HG02642 (cell line): ENCODE data around the gene DGCR8.

ENCODE experiments used
- ATAC-seq: cut with Tn5 transposase; IDR thresholded peaks from one replicate; pipeline ENCODE4 v1.9.1; 2021; ENCODE audit warnings: mild to moderate bottlenecking; ENCODE audit not compliant: unreplicated experiment, poor library complexity

Gene DGCR8

DNA sequence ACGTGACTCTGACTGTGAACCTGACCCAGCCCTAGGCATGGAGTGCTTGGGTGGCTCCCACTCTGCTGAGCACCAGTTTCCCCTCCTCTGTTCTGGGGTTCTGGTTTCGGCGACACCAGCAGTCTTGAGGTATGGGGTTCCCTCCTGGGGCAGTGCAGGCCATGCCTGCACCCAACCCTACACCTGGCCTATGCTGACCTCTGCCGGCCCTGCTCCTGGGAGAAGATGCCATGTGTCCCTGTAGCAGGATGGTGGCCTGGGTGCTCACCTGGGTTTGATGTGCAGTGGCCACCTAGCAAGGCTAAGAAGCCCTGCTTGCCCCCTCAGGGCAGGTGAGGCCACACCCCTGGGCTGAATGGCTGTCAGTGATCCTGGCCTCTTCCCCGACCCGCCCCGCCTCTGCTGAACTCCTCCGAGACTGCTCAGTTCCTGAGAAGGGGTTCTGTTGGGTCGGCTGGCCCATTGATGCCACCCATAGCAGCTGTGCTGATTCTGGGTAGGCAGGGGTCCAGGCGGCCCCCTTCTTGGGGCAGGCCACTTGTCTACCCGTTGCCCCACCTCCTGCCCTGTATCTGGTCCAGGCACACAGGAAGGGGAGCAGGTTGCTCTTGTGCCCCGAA, 54.0 kb downstream of the DGCR8 start:
- ATAC-seq: no peak

GRCh38 chr22:20135265-20135664, 55.2 kb downstream of the DGCR8 start:
- no peak for ATAC-seq

GRCh38 chr22:20135806-20136602, 56.0 kb downstream of the DGCR8 start:
- no peak for ATAC-seq

DNA sequence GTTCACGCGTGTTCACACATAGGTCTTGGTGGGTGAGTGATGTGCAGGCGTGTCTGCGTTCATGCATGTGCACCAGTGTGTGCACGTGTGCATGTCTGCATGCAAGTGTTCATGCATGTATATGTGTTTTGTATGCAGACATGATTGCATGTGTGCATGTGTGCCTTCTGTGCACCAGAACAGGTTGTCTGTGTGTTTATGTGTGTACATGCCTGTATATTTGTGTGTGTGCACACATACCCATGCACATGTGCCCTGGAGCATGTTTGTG, 56.5 kb downstream of the DGCR8 start:
- no peak for ATAC-seq

DNA sequence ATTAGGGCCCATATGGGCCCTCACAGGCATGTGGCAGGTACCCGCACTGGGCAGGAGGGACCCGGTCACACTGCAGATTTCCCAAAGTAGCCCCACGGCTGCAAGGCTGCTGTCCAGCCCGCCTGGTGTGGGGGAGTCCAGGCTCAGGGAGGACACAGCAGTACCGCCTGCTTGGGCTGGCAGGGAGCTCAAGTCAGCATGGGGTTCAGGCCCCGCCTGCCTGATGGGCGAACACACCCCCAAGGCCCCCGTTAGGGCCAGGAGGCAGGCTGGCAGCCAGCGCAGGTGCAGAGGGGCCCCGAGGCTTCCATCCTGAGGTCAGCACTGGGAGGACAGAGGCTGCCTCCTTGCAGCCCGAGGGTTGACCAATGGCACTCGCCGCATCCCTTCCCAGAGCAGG, 57.1 kb downstream of the DGCR8 start:
- no peak for ATAC-seq

DNA sequence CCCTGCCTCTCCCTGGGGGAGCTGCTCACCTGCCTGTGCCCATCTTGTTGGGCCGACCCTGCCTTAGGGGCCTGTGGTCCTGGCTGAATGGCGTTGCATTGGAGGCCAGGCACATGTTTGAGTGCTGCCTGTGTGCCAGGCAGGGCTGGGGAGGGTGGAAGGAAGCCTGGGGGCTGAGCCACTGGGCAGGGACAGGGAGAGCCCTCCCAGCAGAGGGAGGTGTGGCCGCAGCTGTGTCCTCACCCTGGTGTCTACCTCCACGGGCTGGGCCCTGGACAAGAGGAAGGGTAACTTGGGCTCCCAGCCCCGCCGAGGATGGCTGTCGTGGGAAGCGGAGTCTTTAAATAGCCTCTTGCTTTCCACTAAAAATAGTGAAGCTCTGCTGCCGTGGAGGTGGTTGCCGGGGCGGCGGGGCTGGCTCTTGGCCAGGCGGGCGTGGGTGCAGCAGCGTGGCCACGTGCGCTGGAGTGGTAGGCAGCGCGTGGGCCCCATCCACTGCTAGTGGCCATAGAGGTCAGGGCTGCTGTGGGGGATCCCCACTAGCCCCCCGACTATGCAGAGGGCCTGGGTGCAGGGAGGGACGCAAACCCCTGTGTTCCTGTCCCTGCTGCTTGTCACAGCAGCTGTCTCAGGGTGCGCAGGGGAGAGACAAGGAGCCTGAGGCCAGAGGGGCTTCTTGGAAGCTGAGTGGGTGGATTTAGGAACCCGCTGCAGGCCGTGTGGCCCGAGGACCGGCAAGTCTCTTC, 57.8 kb downstream of the DGCR8 start:
- ATAC-seq: no peak

DNA sequence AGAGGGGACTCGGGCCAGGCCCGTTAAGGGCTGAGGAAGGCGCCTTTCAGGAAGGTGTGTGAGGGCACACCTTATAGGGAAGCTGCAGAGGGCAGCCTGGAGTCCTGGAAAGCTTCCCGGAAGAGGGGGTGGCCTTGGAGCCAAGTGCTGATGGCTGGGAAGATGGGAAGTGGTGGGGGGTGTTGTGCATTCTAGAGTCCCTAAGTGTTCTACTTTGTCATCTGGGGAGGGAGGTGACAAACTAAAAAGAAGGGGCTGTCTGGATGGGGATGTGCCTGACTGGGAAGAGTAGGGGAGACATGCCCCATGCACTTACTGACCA, 58.3 kb downstream of the DGCR8 start:
- ATAC-seq: no peak

- no peak for ATAC-seq
These were observed 58.8 kb downstream of the DGCR8 start for GRCh38 chr22:20138868-20139267.

- ATAC-seq: no peak
These were observed 59.5 kb downstream of the DGCR8 start for GRCh38 chr22:20139391-20140106.

- no peak for ATAC-seq
These were observed 60.0 kb downstream of the DGCR8 start for GRCh38 chr22:20140107-20140445.

DNA sequence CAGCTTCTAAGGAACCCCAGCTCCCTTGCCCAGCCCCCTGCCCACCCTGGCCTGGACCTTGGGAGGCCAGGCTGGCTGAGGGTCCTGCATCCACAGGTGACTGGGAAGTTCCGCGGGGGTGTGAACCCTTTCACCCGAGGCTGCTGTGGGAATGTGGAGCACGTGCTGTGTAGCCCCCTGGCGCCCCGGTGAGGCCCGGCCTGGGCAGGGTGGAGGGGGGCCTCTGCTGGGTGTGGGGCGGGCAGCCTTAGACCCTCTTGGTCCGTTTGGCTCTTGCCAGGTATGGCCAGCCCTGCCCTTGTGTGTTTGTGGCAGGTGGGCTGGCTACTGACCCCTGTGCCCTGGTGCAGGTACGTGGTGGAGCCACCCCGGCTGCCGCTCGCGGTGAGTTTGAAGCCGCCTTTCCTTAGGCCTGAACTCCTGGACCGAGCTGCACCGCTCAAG, 60.5 kb downstream of the DGCR8 start:
- ATAC-seq: no peak

DNA sequence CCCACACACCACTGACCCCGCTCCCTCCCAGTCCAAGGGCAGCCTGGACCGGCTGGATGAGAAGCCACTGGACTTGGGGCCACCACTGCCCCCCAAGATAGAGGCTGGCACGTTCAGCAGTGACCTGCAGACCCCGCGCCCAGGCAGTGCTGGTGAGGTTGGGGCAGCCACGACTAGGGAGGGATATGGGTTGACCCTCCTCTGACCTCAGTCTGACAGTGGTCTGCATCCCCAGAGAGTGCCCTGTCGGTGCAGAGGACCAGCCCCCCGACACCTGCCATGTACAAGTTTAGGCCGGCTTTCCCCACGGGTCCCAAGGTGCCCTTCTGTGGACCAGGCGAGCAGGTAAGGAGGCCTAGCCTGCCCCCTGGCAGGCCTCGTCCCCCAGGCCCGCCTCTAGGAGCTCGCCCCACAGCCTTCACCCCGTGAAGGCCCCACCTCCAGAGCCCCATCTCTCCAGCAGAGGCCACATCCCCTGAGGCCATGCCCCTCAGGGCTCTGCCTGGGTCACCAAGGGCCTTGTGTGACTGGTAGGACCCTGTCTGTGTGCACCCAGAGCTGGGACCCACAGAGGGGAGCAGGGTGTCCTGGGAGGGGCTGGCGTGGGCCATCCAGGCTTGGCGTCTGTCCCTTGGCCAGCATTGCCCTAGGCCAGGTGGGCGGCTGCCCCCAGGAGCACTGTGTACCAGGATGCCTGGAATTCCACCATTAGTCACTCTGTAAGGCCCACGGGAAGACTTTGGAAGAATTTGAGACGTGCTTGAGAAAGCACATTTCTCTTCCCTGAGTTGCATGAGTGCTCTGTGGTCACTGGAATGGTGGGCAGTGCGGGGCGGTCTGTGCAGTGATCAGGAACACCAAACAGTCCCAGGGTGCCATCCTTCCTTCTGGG, 61.4 kb downstream of the DGCR8 start:
- no peak for ATAC-seq

DNA sequence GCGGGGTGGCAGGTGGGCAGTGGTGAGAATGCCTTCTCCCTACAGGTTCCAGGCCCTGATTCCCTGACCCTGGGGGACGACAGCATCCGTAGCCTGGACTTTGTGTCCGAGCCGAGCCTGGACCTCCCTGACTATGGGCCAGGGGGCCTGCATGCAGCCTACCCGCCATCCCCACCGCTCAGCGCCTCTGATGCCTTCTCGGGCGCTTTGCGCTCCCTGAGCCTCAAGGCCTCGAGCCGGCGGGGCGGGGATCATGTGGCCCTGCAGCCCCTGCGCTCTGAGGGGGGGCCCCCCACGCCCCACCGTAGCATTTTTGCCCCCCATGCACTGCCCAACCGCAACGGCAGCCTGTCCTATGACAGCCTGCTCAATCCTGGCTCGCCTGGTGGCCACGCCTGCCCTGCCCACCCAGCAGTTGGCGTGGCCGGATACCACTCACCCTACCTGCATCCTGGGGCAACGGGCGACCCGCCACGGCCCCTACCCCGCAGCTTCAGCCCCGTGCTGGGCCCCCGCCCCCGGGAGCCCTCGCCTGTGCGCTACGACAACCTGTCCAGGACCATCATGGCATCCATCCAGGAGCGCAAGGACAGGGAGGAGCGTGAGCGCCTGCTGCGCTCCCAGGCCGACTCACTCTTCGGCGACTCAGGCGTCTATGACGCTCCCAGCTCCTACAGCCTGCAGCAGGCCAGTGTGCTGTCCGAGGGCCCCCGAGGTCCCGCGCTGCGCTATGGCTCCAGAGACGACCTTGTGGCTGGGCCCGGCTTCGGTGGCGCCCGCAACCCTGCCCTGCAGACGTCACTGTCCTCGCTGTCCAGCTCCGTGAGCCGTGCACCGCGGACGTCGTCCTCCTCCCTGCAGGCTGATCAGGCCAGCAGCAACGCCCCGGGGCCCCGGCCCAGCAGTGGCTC, 62.9 kb downstream of the DGCR8 start:
- ATAC-seq: no peak

- no peak for ATAC-seq
These were observed 64.0 kb downstream of the DGCR8 start for GRCh38 chr22:20143883-20144665.

DNA sequence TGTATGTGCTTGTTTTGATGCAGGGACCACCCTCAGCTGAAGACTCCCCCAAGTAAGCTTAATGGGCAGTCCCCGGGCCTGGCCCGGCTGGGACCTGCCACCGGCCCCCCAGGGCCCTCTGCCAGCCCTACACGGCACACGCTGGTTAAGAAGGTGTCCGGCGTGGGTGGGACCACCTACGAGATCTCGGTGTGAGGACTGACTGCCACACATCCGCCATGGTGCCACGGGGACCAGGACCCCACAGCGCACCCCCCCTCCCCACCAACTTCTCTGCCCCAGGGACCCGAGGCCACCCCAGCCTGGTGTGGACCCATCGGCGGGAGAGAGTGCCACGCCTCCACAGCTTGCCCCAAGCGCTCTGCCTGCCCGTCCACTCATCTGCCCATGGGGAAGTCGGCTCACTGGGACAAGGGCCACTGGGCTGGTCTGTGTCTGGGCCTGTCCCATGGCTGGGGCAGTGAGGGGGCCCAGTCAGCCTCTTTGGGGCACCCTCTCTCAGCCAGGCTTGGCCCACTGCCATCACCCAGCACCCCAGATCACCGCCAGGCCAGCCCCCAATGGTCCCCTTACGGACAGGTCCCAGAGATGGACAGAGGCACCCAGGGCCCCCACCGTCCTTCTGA, 65.3 kb downstream of the DGCR8 start:
- no peak for ATAC-seq

DNA sequence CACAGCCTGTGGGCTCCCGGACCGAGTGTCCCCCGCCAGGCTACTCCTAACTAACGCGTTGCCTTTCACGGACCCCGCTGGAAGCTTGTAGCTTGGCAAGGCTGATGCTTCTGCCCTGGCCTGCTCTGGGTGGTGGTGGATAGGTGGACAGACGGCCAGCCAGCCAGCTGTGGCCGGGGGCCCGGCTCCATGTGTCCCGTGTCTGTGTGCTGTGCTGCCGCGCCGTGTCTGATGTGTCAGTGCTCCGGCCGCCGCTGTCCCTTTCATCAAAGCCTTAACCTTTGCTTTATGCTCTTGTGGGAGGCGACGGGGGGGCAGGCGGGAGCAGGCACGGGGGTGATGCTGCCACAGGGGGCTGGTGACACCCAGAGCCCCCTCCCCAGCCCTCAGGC, 65.8 kb downstream of the DGCR8 start:
- no peak for ATAC-seq

DNA sequence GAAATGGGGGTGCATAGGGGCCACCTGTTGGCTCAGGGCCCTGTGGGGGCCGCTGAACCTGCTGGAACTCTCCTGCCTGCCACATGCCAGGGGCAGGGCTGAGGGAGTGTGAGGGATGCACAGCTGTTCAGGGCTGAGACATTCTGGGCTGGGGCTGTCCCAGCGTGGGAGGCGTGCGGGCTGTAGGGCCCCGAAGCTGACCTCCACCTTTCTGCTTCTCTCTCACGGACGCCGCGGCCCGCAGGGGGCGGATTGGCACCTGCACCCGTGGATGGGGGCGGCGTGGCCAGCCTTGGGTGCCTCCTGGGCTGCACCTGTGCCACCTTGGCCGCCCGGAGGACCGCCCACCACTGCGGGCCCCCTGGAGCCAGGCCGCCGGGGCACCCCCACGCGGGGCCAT, 66.7 kb downstream of the DGCR8 start:
- no peak for ATAC-seq
